ENCODE measurements around the gene SSNA1.

DNA sequence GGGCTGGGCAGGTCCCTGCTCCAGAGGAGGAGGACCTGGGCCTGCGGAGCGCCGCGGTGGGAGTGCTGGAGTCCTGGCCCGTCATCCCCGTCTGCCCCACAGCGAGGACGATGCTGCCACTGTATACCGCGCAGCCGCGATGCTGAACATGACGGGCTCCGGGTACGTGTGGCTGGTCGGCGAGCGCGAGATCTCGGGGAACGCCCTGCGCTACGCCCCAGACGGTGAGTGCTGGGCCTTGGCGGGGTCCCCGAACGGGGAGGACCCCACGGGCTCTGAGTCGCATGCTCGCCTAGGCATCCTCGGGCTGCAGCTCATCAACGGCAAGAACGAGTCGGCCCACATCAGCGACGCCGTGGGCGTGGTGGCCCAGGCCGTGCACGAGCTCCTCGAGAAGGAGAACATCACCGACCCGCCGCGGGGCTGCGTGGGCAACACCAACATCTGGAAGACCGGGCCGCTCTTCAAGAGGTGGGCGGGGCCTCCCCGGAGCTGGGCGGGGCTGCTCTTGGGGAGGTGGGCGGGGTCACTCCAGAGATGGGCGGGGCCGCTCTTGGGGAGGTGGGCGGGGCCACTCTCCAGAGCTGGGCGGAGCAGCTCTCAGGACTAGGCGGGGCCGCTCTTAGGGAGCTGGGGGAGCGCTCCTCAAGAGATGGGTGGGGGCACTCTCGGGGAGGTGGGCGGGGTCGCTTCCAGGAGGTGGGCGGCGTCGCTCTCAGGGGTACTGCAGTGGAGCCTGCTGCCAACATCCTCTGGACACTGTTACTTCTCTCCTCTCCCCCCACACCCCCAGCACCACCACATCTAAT, 31.7 kb upstream of the SSNA1 start:
- TF ChIP-seq POLR2AphosphoS5 (IDR thresholded peaks at IDR 0.05; ENCODE audit: low read depth, low read length) (no peak), POLR2A (IDR thresholded peaks at IDR 0.05; ENCODE audit: low read depth, low read length) (no peak), TAF1 (IDR thresholded peaks at IDR 0.05; ENCODE audit: borderline replicate concordance, low read depth, low read length) (no peak)
